Ramos (cell line): ENCODE measurements around the gene OSBPL10.
"Not testable (repeated sequence)": the region's sequence is repeated elsewhere in the genome, so short reads cannot be mapped to it uniquely, and the experiment has no call there.

Experiments
- in situ Hi-C: fragments of 300-500 bp; cut with MboI; formaldehyde crosslinking; loops from one replicate; pipeline ENCODE4 v1.14.3; 2022; ENCODE audit warnings: low sequenced_read_pairs; ENCODE audit not compliant: unreplicated experiment

The OSBPL10 gene

GRCh38 chr3:31993843-31994242 is 12.8 kb upstream of the OSBPL10 start:
- in situ Hi-C loops, result no loop called here

GRCh38 chr3:31992995-31993394 is 11.9 kb upstream of the OSBPL10 start:
- in situ Hi-C loops, result not testable (repeated sequence)

DNA sequence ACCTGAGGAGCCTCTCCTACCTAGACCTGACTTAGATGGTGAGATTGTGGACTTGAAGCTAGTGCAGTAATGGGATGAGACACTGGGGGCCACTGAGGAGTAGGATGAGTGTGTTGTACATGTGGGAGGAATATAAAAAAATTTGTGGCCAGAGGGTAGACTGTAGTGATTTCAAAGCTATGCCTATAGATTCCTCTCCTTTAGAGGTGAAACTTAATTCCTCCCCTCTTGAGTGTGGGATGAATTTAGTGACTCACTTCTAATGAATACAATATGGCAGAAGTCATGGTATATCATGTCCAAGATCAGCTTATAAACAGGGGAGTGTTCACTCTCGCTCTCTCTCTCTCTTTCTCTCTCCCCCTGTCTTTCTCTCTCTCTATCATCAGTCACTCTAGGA is 7.2 kb upstream of the OSBPL10 start:
- in situ Hi-C loops, result no loop called here

- in situ Hi-C loops, result no loop called here
These were observed 4.8 kb upstream of the OSBPL10 start for GRCh38 chr3:31985831-31986230.

- in situ Hi-C loops, result no loop called here
These were observed 3.3 kb upstream of the OSBPL10 start for GRCh38 chr3:31984321-31984720.

GRCh38 chr3:31980530-31981205 is 394 bp downstream of the OSBPL10 start:
- in situ Hi-C loops, result no loop called here

DNA sequence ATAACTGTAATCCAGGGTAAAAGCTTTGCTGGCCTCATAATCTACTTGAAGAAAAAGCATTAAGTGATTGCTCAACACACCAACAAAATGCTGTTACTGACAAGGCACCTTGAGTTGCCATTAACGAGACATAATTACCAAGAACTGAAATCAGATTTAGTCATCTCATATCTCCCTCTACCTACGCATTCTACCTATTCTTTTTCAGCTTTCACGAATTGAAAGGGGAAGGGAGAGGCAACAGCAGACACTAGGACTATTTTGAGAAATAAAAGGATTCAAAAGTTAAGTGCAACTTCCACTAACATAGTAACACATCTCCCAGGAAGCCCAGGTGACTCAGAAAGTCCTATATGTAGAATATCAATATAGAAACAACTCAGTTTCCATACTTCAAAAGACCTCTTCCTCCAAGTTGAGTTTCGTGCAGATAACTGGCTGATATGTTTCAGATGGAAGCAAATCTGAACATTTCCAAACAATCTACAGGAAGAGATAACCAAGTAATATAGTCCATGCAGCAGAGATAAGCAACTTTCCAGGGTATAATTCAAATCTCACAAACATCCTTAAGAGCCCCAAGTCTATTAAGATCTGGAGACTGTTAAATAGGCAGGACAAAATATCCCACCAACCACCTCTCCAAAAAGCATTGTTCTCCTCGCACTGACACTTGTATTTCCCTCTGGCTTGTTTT is 1.9 kb downstream of the OSBPL10 start:
- in situ Hi-C loops, result no loop called here

DNA sequence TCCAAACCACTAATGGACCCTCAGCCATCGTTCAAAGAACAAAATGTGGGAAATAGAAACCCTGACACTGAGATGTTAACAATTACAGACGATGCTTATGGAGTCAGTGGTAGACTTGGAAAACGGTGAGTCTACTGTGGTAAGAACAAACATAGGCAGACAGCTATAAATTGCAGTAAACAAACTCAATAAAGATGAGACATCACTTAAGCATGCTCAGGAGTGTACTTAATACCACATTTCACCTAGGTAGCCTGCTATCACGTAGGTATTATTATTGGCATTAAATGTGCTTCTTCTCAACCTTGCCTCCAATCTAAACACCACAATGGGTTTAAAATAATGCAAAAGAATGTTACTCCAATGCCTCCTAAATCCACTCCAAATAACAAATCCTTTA is 2.5 kb downstream of the OSBPL10 start:
- in situ Hi-C loops, result no loop called here

DNA sequence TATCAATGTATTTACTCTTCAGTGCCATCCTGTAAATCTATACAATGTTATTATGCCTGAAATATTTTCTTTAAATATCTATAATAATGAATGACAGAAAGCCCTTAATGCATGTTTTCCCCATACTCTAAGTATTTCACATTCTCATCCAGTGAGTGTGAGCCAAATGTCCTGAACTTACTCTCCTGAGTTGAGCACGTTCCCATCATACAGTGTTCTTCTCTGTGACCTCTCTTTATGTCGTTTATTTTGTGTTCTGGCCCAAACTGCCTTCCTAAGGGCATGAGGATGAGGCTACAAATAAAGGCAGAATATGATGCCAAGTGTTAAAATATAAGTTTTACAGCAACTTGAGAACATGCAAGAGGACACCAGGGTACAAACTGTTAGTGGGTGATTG is 3.3 kb downstream of the OSBPL10 start:
- in situ Hi-C loops, result no loop called here

- in situ Hi-C loops, result no loop called here
These were observed 4.8 kb downstream of the OSBPL10 start for GRCh38 chr3:31976302-31976701.

- in situ Hi-C loops, result loop anchor here (25.0 kb wide), 1 partner anchor 437 kb away; no protein-coding TSS in a partner anchor
These were observed 6.1 kb downstream of the OSBPL10 start for GRCh38 chr3:31974964-31975363.

- in situ Hi-C loops, result loop anchor here (25.0 kb wide), 1 partner anchor 438 kb away; no protein-coding TSS in a partner anchor
These were observed 6.6 kb downstream of the OSBPL10 start for GRCh38 chr3:31974471-31974870.

DNA sequence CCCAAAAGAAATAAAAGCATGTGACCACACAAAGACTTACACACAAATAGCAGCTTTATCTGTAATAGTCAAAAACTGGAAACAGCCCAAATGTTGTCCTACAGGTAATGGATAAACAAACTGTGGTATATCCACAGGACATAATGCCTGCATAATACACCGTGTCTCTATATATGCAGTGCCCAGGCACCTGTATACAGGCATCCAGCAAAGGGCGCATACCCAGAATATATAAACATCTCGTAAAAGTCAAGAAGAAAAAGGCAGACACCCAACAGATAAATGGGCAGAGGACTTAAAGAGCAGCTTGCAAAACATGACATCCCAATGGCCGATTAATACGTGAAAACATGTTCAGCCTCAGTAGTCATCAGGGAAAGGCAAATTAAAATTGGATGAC is 7.2 kb downstream of the OSBPL10 start:
- in situ Hi-C loops, result loop anchor here (25.0 kb wide), 1 partner anchor 438 kb away; no protein-coding TSS in a partner anchor

- in situ Hi-C loops, result loop anchor here (25.0 kb wide), 1 partner anchor 439 kb away; no protein-coding TSS in a partner anchor
These were observed 8.0 kb downstream of the OSBPL10 start for GRCh38 chr3:31973081-31973480.

GRCh38 chr3:31971607-31972006 is 9.5 kb downstream of the OSBPL10 start:
- in situ Hi-C loops, result loop anchor here (25.0 kb wide), 1 partner anchor 441 kb away; no protein-coding TSS in a partner anchor

DNA sequence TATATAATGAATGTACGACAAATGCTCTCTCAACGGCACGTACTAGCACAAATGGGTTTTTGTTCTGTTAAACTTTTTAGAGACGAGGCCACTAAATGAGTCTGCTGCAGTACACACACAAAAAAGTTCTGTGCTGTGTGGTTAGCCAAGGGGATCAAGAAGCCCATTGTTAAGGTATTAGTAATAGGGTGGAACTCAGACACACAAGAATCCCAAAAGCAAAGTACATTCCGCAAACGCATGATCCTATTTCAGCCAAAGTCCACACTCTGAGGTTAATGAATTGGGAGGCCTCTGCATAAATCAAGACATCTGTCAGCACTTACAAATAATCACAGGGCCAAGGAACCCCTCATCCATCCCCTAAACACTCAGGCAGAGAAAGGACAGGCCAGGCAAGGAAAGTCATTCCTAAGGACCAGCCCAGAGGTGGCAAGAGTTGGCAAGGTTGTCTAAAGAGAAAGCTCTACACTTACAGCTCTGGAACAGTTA is 12.1 kb downstream of the OSBPL10 start:
- in situ Hi-C loops, result loop anchor here (25.0 kb wide), 1 partner anchor 443 kb away; no protein-coding TSS in a partner anchor

GRCh38 chr3:31968369-31968926 is 12.6 kb downstream of the OSBPL10 start:
- in situ Hi-C loops, result loop anchor here (25.0 kb wide), 1 partner anchor 444 kb away; no protein-coding TSS in a partner anchor

DNA sequence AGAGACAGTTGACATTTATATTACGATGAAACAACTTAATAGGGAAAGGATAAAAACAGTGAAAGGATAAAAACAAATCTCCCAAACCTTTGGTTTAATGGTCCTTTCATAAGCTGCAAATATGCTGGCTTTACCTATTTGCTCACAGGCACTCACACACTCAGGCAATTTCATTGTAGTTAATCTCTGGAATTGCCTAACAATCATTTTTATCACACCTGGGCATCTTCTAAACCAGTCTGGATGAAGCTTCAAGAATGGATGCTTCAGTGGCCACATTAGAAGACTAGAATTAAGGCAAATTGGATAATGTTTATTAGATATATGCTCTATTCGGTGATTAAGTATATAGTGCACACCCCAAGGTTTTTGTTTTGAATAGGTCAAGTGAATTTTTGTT is 13.5 kb downstream of the OSBPL10 start:
- in situ Hi-C loops, result loop anchor here (25.0 kb wide), 1 partner anchor 445 kb away; no protein-coding TSS in a partner anchor

GRCh38 chr3:31966978-31967591 is 14.0 kb downstream of the OSBPL10 start:
- in situ Hi-C loops, result loop anchor here (25.0 kb wide), 1 partner anchor 445 kb away; no protein-coding TSS in a partner anchor

DNA sequence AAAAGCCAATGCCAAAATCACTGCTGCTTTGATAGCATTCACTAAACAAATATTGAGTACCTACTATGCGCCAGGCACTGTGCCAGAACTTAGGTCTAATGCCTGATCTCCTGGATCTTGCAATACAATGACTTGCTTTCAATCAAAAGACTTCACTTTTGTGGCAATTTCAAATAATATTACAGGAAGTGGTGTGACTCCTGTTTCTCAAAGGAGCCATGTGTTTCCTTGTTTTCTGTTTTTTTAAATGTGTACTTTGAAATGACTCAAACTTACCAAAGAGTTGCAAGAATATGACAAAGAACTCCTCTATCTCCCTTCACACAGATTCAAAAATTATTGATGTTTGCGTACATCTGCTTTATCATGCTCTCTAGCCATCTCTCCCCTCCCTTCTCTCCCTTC is 18.3 kb downstream of the OSBPL10 start:
- in situ Hi-C loops, result loop anchor here (25.0 kb wide), 1 partner anchor 449 kb away; no protein-coding TSS in a partner anchor
